ENCODE measurements around the gene DMXL2.
"Not testable (repeated sequence)": the region's sequence is repeated elsewhere in the genome, so short reads cannot be mapped to it uniquely, and the experiment has no call there.

Gene DMXL2, protein sequence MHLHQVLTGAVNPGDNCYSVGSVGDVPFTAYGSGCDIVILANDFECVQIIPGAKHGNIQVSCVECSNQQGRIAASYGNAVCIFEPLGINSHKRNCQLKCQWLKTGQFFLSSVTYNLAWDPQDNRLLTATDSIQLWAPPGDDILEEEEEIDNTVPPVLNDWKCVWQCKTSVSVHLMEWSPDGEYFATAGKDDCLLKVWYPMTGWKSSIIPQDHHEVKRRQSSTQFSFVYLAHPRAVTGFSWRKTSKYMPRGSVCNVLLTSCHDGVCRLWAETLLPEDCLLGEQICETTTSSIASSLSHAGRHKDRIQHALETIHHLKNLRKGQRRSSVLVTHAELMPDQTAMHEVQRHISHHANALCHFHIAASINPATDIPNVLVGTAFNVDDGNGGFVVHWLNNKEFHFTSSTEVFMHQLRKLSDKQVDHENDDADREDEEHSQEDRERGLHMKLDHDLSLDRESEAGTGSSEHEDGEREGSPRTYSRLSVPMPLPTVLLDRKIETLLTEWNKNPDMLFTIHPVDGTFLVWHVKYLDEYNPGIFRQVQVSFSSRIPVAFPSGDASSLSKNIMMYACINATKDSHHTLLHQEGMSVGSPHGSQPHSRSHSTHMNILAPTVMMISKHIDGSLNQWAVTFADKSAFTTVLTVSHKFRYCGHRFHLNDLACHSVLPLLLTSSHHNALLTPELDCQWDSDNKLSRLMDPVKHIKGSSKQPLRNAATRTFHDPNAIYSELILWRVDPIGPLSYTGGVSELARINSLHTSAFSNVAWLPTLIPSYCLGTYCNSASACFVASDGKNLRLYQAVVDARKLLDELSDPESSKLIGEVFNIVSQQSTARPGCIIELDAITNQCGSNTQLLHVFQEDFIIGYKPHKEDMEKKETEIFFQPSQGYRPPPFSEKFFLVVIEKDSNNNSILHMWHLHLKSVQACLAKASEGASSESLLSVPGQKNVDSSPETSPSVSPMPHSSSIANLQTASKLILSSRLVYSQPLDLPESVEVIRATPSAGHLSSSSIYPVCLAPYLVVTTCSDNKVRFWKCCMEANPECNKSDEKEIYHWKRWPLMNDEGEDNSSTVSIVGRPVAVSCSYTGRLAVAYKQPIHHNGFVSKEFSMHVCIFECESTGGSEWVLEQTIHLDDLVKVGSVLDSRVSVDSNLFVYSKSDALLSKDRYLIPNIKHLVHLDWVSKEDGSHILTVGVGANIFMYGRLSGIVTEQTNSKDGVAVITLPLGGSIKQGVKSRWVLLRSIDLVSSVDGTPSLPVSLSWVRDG (N-terminal part only)

DNA sequence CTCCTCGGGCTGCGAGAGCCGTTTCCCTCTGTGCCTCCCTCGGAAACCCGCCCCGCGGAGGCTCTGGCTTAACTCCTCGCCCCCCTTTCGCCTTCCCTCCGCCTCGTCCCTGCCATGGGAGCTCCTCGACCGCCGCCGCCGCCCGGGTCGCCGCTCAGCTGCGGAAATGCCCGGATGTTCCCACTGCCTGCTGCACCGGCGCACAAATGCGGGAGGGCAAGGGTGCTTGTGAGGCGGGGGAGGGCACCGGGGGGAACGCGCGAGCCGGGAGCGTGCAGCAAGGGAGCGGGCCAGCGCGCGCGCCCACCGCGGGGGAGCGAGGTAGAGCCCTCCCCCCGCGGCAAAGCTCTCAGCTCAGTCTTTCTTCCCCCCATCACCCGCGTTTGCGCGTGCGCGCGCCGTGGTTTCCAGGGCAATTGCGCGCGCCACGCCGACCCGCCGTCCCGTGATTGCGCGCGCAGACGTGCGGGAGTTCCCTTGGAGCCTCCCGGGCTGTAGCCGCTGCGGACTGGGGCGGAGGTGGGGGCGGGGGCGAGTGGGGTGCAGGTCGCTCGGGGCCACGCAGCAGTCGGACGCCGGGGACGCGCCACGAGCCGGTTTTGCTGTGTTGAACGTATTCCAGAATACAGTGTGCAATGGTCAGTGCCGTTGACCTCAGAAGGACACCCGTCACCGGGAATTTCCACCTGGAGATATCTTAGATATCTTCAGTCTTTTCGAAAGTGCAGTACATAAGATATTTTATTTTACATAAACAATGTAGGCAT, at the start of gene DMXL2:
TSS of gene DMXL2 (minus strand) at position 168 of the 767 bp plus-strand sequence. CDS start 226 bp downstream, outside the sequence.
- peak; percentile 78 for DNase-seq

DNA sequence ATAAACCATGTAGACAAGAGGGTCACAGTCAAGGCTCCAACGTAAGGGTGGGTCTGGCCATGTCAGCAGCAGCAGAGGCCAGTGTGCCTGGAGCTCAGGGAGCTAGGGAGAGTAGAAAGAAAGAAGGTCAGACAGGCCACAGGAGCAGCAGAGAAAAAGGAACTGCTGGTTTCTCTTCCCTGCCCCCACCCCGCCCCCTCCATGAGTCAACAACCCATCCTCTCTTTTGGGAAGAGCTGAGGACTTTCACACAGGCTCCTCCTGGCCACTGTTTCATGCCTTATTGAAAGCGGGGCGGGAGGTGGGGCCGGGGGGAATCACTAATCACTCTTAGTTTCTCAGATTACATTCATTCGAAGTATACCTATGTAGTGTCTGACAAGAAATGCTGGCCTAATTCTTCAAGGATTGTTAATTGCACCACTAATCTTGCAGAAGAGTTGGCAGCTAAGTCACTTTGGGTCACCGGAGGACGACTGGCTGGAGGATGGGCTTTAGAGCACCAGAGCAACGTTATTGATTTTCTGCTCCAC, 49.6 kb upstream of the DMXL2 start:
- DNase-seq: peak; percentile 83

GRCh38 chr15:51669381-51669780, 46.8 kb upstream of the DMXL2 start:
- DNase-seq: no peak

DNA sequence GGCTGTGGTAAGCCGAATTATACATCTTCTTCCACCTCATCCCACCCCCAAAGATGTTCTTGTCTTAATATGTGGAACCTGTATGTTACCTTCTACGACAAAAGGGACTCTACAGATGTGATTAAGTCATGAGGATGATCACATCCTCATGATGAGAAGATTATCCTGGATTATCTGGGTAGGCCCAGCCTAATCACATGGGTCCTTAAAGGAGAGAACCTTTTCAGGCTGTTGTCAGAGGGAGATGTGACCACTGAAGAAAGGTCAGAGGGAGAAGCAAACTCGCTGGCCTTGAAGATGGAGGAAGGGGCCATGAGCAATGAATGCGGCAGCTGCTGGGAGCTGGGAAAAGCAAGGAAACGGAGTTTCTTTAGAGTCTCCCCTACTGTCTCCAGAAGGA, 45.9 kb upstream of the DMXL2 start:
- no peak for DNase-seq

GRCh38 chr15:51667478-51667877, 44.9 kb upstream of the DMXL2 start:
- no peak for DNase-seq

- DNase-seq: no peak
Measured at GRCh38 chr15:51661072-51661471, 38.5 kb upstream of the DMXL2 start.

GRCh38 chr15:51658664-51659063, 36.1 kb upstream of the DMXL2 start:
- DNase-seq: peak; percentile 76

GRCh38 chr15:51655401-51656057, 33.0 kb upstream of the DMXL2 start:
- DNase-seq: not testable (repeated sequence)

DNA sequence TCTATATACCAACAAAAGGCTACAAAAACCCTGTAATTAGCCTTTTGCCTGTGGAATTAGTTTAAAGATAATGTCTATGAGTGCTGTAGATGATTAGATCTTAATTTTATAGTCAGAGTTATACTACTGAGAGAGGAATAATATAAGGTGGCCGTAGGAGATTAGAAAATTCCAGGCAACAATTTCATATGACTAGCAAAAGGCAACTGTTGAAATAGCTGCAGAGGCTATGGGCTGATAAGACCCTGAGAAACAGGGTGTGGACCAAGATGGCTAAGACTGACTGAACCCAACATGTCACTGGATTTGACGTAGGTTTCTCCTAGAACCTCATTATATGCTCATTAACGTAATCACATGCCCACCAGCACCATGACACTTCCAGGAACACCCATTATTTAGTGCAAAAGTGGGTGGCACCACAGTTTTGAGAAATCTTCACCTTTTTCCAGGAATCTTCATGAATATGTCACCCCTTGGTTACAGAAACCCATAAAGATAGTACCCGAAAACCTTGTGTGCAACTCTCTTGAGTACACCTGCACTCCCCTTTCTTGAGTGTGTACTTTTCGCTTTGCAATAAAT, 29.6 kb upstream of the DMXL2 start:
- DNase-seq: no peak

DNA sequence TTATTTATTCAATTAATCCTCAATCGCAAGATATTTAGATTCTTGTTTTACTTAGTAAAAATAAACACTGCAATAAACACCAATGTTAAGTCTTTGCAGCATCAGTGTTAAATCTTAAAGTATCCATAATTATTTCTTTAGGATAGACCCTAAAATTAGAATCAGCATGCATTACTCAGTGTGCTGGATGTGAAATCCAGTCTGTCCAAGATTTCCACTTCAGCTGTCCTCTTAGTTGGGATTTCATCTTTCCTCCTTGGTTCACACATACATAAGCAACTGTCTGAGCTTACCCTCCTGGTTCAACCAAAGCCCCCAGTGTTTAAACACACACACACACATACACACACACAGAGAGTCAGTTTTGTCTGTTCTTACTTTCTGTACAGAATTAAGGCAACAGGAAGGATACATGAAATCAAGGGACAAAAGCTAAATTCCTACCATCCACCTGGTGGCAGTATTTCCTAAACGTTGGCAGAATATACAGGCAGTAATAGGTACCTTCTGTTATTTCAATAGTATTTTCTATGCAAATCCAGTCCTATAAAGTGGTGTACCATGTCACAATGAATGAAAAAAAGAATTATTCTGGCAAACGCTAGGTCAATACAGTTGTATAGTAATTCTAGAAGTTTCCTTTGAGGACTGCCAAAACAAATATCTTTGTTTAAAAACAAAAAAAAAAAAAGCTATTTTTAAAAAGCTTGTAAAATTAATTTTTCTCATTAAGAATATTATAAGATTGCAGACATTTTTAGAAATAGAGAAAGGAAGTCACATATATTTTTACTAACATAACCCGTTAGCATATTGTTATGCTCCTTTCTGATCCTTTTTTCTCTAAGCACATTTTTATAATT, 27.3 kb upstream of the DMXL2 start:
- DNase-seq: peak; percentile 80

DNA sequence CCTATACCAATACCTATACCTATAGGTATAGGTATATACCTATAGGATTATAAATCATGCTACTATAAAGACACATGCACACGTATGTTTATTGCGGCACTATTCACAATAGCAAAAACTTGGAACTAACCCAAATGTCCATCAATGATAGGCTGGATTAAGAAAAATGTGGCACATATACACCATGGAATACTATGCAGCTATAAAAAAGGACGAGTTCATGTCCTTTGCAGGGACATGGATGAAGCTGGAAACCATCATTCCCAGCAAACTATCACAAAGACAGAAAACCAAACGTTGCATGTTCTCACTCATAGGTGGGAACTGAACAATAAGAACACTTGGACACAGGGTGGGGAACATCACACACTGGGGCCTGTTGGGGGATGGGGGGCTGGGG, 26.1 kb upstream of the DMXL2 start:
- DNase-seq: not testable (repeated sequence)

DNA sequence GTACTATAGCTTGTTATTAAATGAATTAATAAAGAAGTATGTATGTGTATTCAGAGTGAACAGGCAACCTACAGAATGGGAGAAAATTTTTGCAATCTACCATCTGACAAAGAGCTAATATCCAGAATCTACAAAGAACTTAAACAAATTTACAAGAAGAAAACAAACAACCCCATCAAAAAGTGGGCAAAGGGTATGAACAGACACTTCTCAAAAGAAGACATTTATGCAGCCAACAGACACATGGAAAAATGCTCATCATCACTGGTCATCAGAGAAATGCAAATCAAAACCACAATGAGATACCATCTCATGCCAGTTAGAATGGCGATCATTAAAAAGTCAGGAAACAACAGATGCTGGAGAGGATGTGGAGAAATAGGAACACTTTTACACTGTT, 25.5 kb upstream of the DMXL2 start:
- not testable (repeated sequence) for DNase-seq

- peak; percentile 97 for DNase-seq
Measured at GRCh38 chr15:51647128-51647562, 24.6 kb upstream of the DMXL2 start.

GRCh38 chr15:51642696-51643095, 20.1 kb upstream of the DMXL2 start:
- DNase-seq: no peak

GRCh38 chr15:51641490-51642130, 19.0 kb upstream of the DMXL2 start:
- peak; percentile 15 for DNase-seq

GRCh38 chr15:51634591-51635198, 12.1 kb upstream of the DMXL2 start:
- peak; percentile 97 for DNase-seq

DNA sequence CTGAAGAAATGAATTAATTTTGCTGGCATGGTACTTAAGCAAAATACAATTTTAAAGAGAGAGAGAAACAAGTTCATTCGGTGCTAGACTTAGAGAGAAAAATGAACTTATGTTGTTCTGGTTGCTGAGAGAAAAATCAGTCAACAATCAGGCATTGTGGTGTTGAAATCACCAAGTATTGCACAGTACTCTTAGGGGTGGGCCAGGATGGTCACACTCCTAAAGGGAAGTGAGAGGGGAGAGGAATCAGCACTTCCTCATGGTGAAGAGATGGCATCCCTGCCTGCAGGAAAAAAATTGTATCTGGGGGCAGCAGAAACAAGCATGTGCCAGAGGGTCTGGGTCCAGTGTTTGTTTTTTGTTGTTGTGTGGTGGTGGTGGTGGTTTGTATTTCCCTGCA, 7.0 kb upstream of the DMXL2 start:
- DNase-seq: peak; percentile 97

DNA sequence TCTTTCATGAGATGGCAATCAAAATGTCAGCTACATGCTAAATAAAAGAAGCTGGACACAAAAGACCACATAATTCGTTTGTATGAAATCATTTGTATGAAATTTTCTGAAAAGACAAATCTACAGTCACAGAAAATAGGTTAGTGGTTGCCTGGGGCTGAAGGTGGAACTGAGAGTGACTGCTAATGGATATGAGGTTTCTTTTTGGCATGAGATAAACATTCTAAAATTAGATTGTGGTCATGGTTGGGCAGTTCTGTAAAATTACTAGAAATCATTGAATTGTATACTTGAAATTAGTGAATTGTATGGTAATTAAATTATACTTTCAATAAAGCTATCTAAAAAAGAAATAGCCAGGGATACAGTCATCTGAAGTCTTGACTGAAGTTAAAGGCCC, 2.7 kb upstream of the DMXL2 start:
- peak; percentile 80 for DNase-seq

GRCh38 chr15:51624022-51624421, 1.5 kb upstream of the DMXL2 start:
- no peak for DNase-seq
